Endodermal cell (in vitro differentiated cells): ENCODE measurements around the gene RAN. TPM values are rescaled to one million over a fixed set of nuclear protein-coding genes. Genes with fewer than 3 reads are reported as not detected.

Experiments used
- DNase-seq: peaks from one replicate; pipeline ENCODE4 v3.0.0-alpha.2; 2017
- H3K27ac ChIP-seq: 2 replicates; pipeline ENCODE4 v1.5.1; 2013; ENCODE audit warnings: mild to moderate bottlenecking, low read depth, low read length, moderate library complexity
- H3K27me3 ChIP-seq: 2 replicates; pipeline ENCODE4 v1.6.1; 2013; ENCODE audit warnings: mild to moderate bottlenecking, low read length, moderate library complexity; ENCODE audit not compliant: insufficient read depth, control insufficient read depth, poor library complexity, severe bottlenecking
- H3K36me3 ChIP-seq: 2 replicates; pipeline ENCODE4 v1.7.0; 2013; ENCODE audit warnings: mild to moderate bottlenecking, low read length, moderate library complexity; ENCODE audit not compliant: control insufficient read depth, insufficient read depth
- H3K4me1 ChIP-seq: one replicate; pipeline ENCODE4 v1.7.0; 2013; ENCODE audit warnings: low read length; ENCODE audit not compliant: control insufficient read depth, insufficient read depth
- H3K4me3 ChIP-seq: 2 replicates; pipeline ENCODE4 v1.5.1; 2013; ENCODE audit warnings: mild to moderate bottlenecking, low read length, moderate library complexity
- H3K9ac ChIP-seq: 2 replicates; pipeline ENCODE4 v1.6.1; 2013; ENCODE audit warnings: mild to moderate bottlenecking, low read length, moderate library complexity; ENCODE audit not compliant: poor library complexity, severe bottlenecking; ENCODE audit errors: extremely low read depth
- H3K9me3 ChIP-seq: 2 replicates; pipeline ENCODE4 v1.6.1; 2013; ENCODE audit warnings: mild to moderate bottlenecking, low read length, moderate library complexity; ENCODE audit not compliant: control insufficient read depth
- H3K27ac Mint-ChIP-seq: 2 replicates; pipeline ENCODE4 v1.8.0; 2020; ENCODE audit warnings: mixed read lengths
- H3K27me3 Mint-ChIP-seq: 2 replicates; pipeline ENCODE4 v1.8.0; 2021; ENCODE audit warnings: mild to moderate bottlenecking, mixed read lengths; ENCODE audit not compliant: insufficient read depth
- H3K36me3 Mint-ChIP-seq: 2 replicates; pipeline ENCODE4 v1.8.0; 2020; ENCODE audit warnings: low read depth, mixed read lengths
- H3K4me1 Mint-ChIP-seq: 2 replicates; pipeline ENCODE4 v1.8.0; 2020; ENCODE audit warnings: mixed read lengths
- H3K4me3 Mint-ChIP-seq: 2 replicates; pipeline ENCODE4 v1.8.0; 2020; ENCODE audit warnings: mild to moderate bottlenecking, moderate library complexity, mixed read lengths
- H3K9me3 Mint-ChIP-seq: 2 replicates; pipeline ENCODE4 v1.8.0; 2020; ENCODE audit warnings: mild to moderate bottlenecking, mixed read lengths
- CTCF ChIP-seq: fragments of 200-600 bp; sonication (generic); conservative IDR thresholded peaks from 2 replicates; pipeline ENCODE4 v1.5.0; 2021; ENCODE audit warnings: antibody characterized with exemption, mild to moderate bottlenecking
- WGBS, 2 experiments: methylation state at CpG; one replicate each; pipeline versions ENCODE4 v1.1.5 to v1.1.7; 2013; ENCODE audit warnings: missing lambda C conversion rate in 2 of 2, mixed read lengths in 1 of 2; ENCODE audit not compliant: insufficient coverage in 1 of 2, insufficient read length in 1 of 2; 5-methylcytosine and 5-hydroxymethylcytosine counted together
- total RNA-seq, 2 donors: library from RNA; stranded (reverse); fragmentation: NEBNext Ultra II Directional in 1 of 2; extraction: Animal tissue kit (Norgen Biotek cat#: 25700) in 1 of 2; gene quantifications; 2 replicates in 1 of 2; 3 replicates in 1 of 2; pipeline ENCODE4 v1.2.1, GENCODE V29; 2021

RAN gene
- total RNA-seq, 2 donors from 2014 or later, result 1,323 to 1,383 TPM

- Histone ChIP-seq H3K9me3 (no peaks in the 10 kb centered on the region), H3K27me3 (no peaks in the 10 kb centered on the region), H3K27ac (no peak overlapping the region), H3K9ac (no peak overlapping the region), H3K36me3 (peaks cover 15% of the 10 kb centered on the region), H3K4me1 (peaks cover 7% of the 10 kb centered on the region), H3K4me3 (no peak overlapping the region)
- no peaks in the 10 kb centered on the region for H3K9me3 Mint-ChIP-seq
- peak overlapping the region; percentile 26 for H3K27ac Mint-ChIP-seq
- H3K27me3 Mint-ChIP-seq, result no peaks in the 10 kb centered on the region
- H3K4me1 Mint-ChIP-seq, result peaks cover 22% of the 10 kb centered on the region
- 88 to 90% methylated on average over 11 to 17 of the region's 17 CpGs for WGBS, 2 experiments
- H3K36me3 Mint-ChIP-seq, result peaks cover 6% of the 10 kb centered on the region
- no peak for TF ChIP-seq CTCF
- DNase-seq, result peak; percentile 57
- no peak overlapping the region for H3K4me3 Mint-ChIP-seq
Observed at GRCh38 chr12:130829391-130830245, 42.2 kb upstream of the RAN start.

DNA sequence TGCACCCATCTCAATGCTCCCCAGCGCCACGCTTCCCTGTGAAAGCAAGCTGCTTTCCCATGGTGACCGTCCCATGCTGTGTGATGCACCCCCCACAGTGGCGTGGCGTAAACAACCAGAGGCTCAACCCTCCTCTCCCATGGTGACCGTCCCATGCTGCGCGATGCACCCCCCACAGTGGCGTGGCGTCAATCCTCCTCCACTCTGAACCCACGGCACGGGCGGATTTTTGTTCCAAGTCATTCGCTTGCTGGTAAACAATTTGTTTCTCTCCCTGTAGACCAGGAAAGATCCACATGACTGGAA, 41.7 kb upstream of the RAN start:
- Mint-ChIP-seq H3K36me3 (peaks cover 6% of the 10 kb centered on the region), H3K9me3 (no peaks in the 10 kb centered on the region), H3K4me3 (no peak overlapping the region), H3K27ac (no peak overlapping the region), H3K27me3 (no peaks in the 10 kb centered on the region), H3K4me1 (peaks cover 22% of the 10 kb centered on the region)
- WGBS, 2 experiments, result 82 to 85% methylated on average over 5 to 14 of the region's 14 CpGs
- H3K9ac ChIP-seq, result no peak overlapping the region
- H3K27ac ChIP-seq, result no peak overlapping the region
- H3K27me3 ChIP-seq, result no peaks in the 10 kb centered on the region
- no peak overlapping the region for H3K4me3 ChIP-seq
- TF ChIP-seq CTCF, result no peak
- peaks cover 12% of the 10 kb centered on the region for H3K36me3 ChIP-seq
- H3K4me1 ChIP-seq, result peaks cover 7% of the 10 kb centered on the region
- no peaks in the 10 kb centered on the region for H3K9me3 ChIP-seq
- peak; percentile 63 for DNase-seq

DNA sequence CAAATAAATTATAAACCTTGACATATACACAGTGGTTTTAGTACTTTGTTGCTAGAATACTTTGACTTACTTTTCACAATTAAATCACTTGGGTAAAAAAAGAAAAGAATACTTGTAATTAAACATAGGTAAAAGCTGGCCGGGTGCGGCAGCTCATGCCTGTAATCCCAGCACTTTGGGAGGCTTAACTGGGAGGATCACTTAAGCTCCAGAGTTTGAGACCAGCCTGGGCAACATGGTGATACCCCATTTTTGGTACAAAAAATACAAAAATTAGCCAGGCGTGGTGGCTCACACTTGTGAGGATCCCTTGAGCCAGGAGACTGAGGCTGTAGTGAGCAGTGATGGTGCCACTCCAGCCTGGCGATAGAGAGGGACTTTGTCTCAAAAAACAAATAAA, 40.6 kb upstream of the RAN start:
- no peak overlapping the region for H3K27ac Mint-ChIP-seq
- no peaks in the 10 kb centered on the region for H3K27me3 Mint-ChIP-seq
- no peak overlapping the region for H3K4me3 ChIP-seq
- H3K4me1 ChIP-seq, result no peaks in the 10 kb centered on the region
- no peak overlapping the region for H3K4me3 Mint-ChIP-seq
- WGBS, 2 experiments, result 94 to 95% methylated on average over 3 to 4 of the region's 4 CpGs
- H3K9me3 Mint-ChIP-seq, result no peaks in the 10 kb centered on the region
- H3K9ac ChIP-seq, result no peak overlapping the region
- no peak for TF ChIP-seq CTCF
- no peaks in the 10 kb centered on the region for H3K9me3 ChIP-seq
- peaks cover 3% of the 10 kb centered on the region for H3K36me3 ChIP-seq
- peak; percentile 37 for DNase-seq
- H3K4me1 Mint-ChIP-seq, result peaks cover 25% of the 10 kb centered on the region
- H3K36me3 Mint-ChIP-seq, result peaks cover 6% of the 10 kb centered on the region
- no peaks in the 10 kb centered on the region for H3K27me3 ChIP-seq
- H3K27ac ChIP-seq, result no peak overlapping the region
